IMR-90 (cell line): ENCODE data around the gene FBP1. TPM values are rescaled to one million over a fixed set of nuclear protein-coding genes. Genes with fewer than 3 reads are reported as not detected.

Source experiments
- ATAC-seq: fragments of 200-7000 bp; cut with Tn5 transposase; 2 replicates; pipeline ENCODE4 v1.9.1; 2020; ENCODE audit warnings: low read depth, mild to moderate bottlenecking, moderate library complexity
- BruUV-seq: library from RNA; stranded (reverse); fragments of 400-500 nt; replicated peaks from 2 replicates; lab custom pipeline; 2021; lab: Mats Ljungman, UMichigan
- CTCF ChIA-PET: fragments of 300-600 bp; formaldehyde crosslinking; extraction: SDS; loops from one replicate; lab custom pipeline; 2021; ENCODE audit warnings: antibody characterized with exemption; lab: Yijun Ruan, JAX
- POLR2A ChIA-PET: fragments of 300-600 bp; sonication (Branson Sonifier 250); formaldehyde crosslinking; loops from one replicate; lab custom pipeline; 2022; ENCODE audit warnings: antibody characterized with exemption; ENCODE audit not compliant: unreplicated experiment; lab: Charles Lee
- DNase-seq: peaks from one replicate; pipeline ENCODE4 v3.0.0; 2013
- H2AFZ ChIP-seq: replicated peaks from 2 replicates; pipeline ENCODE3; 2013; ENCODE audit warnings: low read length, mild to moderate bottlenecking; ENCODE audit not compliant: poor library complexity
- H2AK5ac ChIP-seq: 2 replicates; pipeline ENCODE4 v1.6.1; 2013; ENCODE audit warnings: low read depth, low read length, inconsistent platforms
- H2AK9ac ChIP-seq: replicated peaks from 2 replicates; pipeline ENCODE3; 2013; ENCODE audit warnings: mild to moderate bottlenecking, low read depth, low read length, moderate library complexity; ENCODE audit not compliant: poor library complexity
- H2BK120ac ChIP-seq: 2 replicates; pipeline ENCODE4 v1.6.1; 2013; ENCODE audit warnings: low read depth, low read length, inconsistent platforms
- H2BK15ac ChIP-seq: 3 replicates; pipeline ENCODE4 v1.6.1; 2013; ENCODE audit warnings: low read depth, low read length, inconsistent platforms
- H2BK20ac ChIP-seq: 2 replicates; pipeline ENCODE4 v1.6.1; 2013; ENCODE audit warnings: low read depth, mild to moderate bottlenecking, inconsistent platforms, low read length, moderate library complexity
- H2BK5ac ChIP-seq: 2 replicates; pipeline ENCODE4 v1.6.1; 2013; ENCODE audit warnings: mild to moderate bottlenecking, low read depth, low read length, inconsistent platforms; ENCODE audit not compliant: poor library complexity, severe bottlenecking
- H3K14ac ChIP-seq: replicated peaks from 2 replicates; pipeline ENCODE4 v1.6.1; 2013; ENCODE audit warnings: low read depth, low read length, inconsistent platforms
- H3K18ac ChIP-seq: 2 replicates; pipeline ENCODE4 v1.6.1; 2013; ENCODE audit warnings: low read depth, low read length, control low read depth
- H3K23ac ChIP-seq: 2 replicates; pipeline ENCODE4 v1.6.1; 2013; ENCODE audit warnings: low read depth, low read length, inconsistent platforms
- H3K27ac ChIP-seq: 2 replicates; pipeline ENCODE4 v1.5.1; 2013; ENCODE audit warnings: mild to moderate bottlenecking, control low read depth, low read length; ENCODE audit not compliant: insufficient read depth
- H3K27me3 ChIP-seq: 2 replicates; pipeline ENCODE4 v1.6.1; 2013; ENCODE audit warnings: low read length; ENCODE audit not compliant: control insufficient read depth, insufficient read depth
- H3K36me3 ChIP-seq: 2 replicates; pipeline ENCODE4 v1.6.1; 2013; ENCODE audit warnings: low read length, mixed read lengths; ENCODE audit not compliant: control insufficient read depth, insufficient read depth
- H3K4ac ChIP-seq: 2 replicates; pipeline ENCODE4 v1.6.1; 2013; ENCODE audit warnings: low read depth, low read length, inconsistent platforms
- H3K4me1 ChIP-seq: 2 replicates; pipeline ENCODE4 v1.6.1; 2013; ENCODE audit warnings: low read length, mixed read lengths; ENCODE audit not compliant: control insufficient read depth, insufficient read depth
- H3K4me2 ChIP-seq: 2 replicates; pipeline ENCODE4 v1.6.1; 2013; ENCODE audit warnings: low read depth, mild to moderate bottlenecking, control low read depth, low read length, moderate library complexity
- H3K4me3 ChIP-seq: 2 replicates; pipeline ENCODE4 v1.5.1; 2013; ENCODE audit warnings: low read depth, mild to moderate bottlenecking, control low read depth, low read length, moderate library complexity; ENCODE audit not compliant: insufficient read depth
- H3K56ac ChIP-seq: 2 replicates; pipeline ENCODE4 v1.6.1; 2013; ENCODE audit warnings: low read length, inconsistent platforms; ENCODE audit not compliant: insufficient read depth; ENCODE audit errors: extremely low read depth
- H3K79me1 ChIP-seq, 2 experiments: 2 replicates each; pipeline ENCODE4 v1.6.1; 2013; ENCODE audit warnings: low read length in 2 of 2, inconsistent platforms in 1 of 2, low read depth in 1 of 2
- H3K9ac ChIP-seq: 2 replicates; pipeline ENCODE4 v1.6.1; 2013; ENCODE audit warnings: low read depth, low read length, control low read depth
- H3K9me1 ChIP-seq: 2 replicates; pipeline ENCODE4 v1.6.1; 2013; ENCODE audit warnings: low read length, inconsistent platforms; ENCODE audit not compliant: insufficient read depth
- H3K9me3 ChIP-seq: 2 replicates; pipeline ENCODE4 v1.6.1; 2013; ENCODE audit warnings: low read length; ENCODE audit not compliant: control insufficient read depth, insufficient read depth
- H4K20me1 ChIP-seq: 2 replicates; pipeline ENCODE4 v1.6.1; 2013; ENCODE audit warnings: low read length, inconsistent platforms; ENCODE audit not compliant: insufficient read depth
- H4K5ac ChIP-seq: 2 replicates; pipeline ENCODE4 v1.6.1; 2013; ENCODE audit warnings: mild to moderate bottlenecking, low read depth, low read length, control low read depth
- H4K8ac ChIP-seq, 2 experiments: 2 replicates each; pipeline ENCODE4 v1.6.1; 2013; ENCODE audit warnings: low read depth in 2 of 2, low read length in 2 of 2, control low read depth in 1 of 2, inconsistent platforms in 1 of 2
- H4K91ac ChIP-seq: 2 replicates; pipeline ENCODE4 v1.6.1; 2013; ENCODE audit warnings: low read depth, low read length, inconsistent platforms; ENCODE audit not compliant: insufficient read depth
- BHLHE40 ChIP-seq: fragments of 150-350 bp; IDR thresholded peaks from 2 replicates; pipeline ENCODE4 v1.6.1; 2016; ENCODE audit warnings: mild to moderate bottlenecking, low read depth, low read length
- CTCF ChIP-seq: conservative IDR thresholded peaks from 2 replicates; pipeline ENCODE4 v1.5.1; 2012; ENCODE audit warnings: mild to moderate bottlenecking, low read depth, low read length, improper control_type of control experiment
- MAFK ChIP-seq: IDR thresholded peaks from 2 replicates; pipeline ENCODE4 v1.6.1; 2012; ENCODE audit warnings: low read depth, low read length, improper control_type of control experiment
- MAZ ChIP-seq: IDR thresholded peaks from 2 replicates; pipeline ENCODE4 v1.6.1; 2012; ENCODE audit warnings: low read depth, mild to moderate bottlenecking, low read length, improper control_type of control experiment, moderate library complexity, borderline replicate concordance
- MXI1 ChIP-seq: IDR thresholded peaks from 2 replicates; pipeline ENCODE4 v1.6.1; 2012; ENCODE audit warnings: low read depth, mild to moderate bottlenecking, low read length, moderate library complexity, borderline replicate concordance
- USF2 ChIP-seq: fragments of 150-350 bp; IDR thresholded peaks from 2 replicates; pipeline ENCODE4 v1.6.1; 2017; ENCODE audit warnings: mild to moderate bottlenecking, antibody characterized with exemption, low read length, low read depth
- WGBS, 2 experiments: methylation state at CpG; one replicate each; pipeline versions ENCODE4 v1.1.5 to v1.1.7; 2013; ENCODE audit warnings: missing lambda C conversion rate in 2 of 2; ENCODE audit not compliant: insufficient read length in 1 of 2; ENCODE audit errors: extremely low coverage in 2 of 2; 5-methylcytosine and 5-hydroxymethylcytosine counted together
- dilution Hi-C: fragments of 300-500 bp; cut with HindIII; formaldehyde crosslinking; loops from one replicate; pipeline ENCODE4 v1.14.3; 2018; ENCODE audit warnings: low sequenced_read_pairs; ENCODE audit not compliant: unreplicated experiment
- in situ Hi-C: fragments of 300-500 bp; cut with MboI; formaldehyde crosslinking; loops from 3 replicates; pipeline ENCODE4 v1.14.3; 2019; ENCODE audit warnings: low sequenced_read_pairs, inconsistent platforms, mixed read lengths
- intact Hi-C: fragments of 100-400 bp; cut with micrococcal nuclease; formaldehyde crosslinking; loops from 2 replicates; pipeline ENCODE4 v1.10.0; 2022
- polyA plus RNA-seq, 3 experiments: library from polyadenylated mRNA; depleted of rRNA; stranded (reverse); fragments of >200 nt; gene quantifications; 2 replicates each; pipeline ENCODE4 v1.2.3, GENCODE V29; 2012; ENCODE audit warnings: low replicate concordance in 1 of 3
- total RNA-seq: library from RNA; depleted of rRNA; stranded (reverse); fragments of >200 nt; gene quantifications from 2 replicates; pipeline ENCODE4 v1.2.3, GENCODE V29; 2012

The FBP1 gene
- total and polyA plus RNA-seq, 2 of the 4 experiments (the other 2 are of a cell fraction): not detected

GRCh38 chr9:94654165-94654894, 15.0 kb upstream of the FBP1 start:
- Histone ChIP-seq H3K36me3 (no peaks in the 10 kb centered on the region), H3K27ac (no peak overlapping the region), H3K9me3 (no peaks in the 10 kb centered on the region), H2AFZ (no peak overlapping the region), H2BK15ac (no peak overlapping the region), H3K14ac (no peak overlapping the region), H4K91ac (no peak overlapping the region), H3K9ac (no peak overlapping the region), H3K4me1 (no peaks in the 10 kb centered on the region), H2BK20ac (no peak overlapping the region), H2BK5ac (no peak overlapping the region), H3K27me3 (peaks cover 20% of the 10 kb centered on the region), H2AK5ac (no peak overlapping the region), H3K9me1 (no peaks in the 10 kb centered on the region; the same call in 1 of the 2 replicates), H2BK120ac (no peak overlapping the region), H3K4ac (no peak overlapping the region), H3K79me1 (no peaks in the 10 kb centered on the region), H3K56ac (no peak overlapping the region), H4K20me1 (no peaks in the 10 kb centered on the region), H3K4me2 (no peak overlapping the region), H4K8ac (no peak overlapping the region), H3K23ac (no peak overlapping the region), H3K4me3 (no peak overlapping the region), H4K5ac (no peak overlapping the region), H3K18ac (no peak overlapping the region), H2AK9ac (no peak overlapping the region)
- TF ChIP-seq BHLHE40 (no peak), MXI1 (no peak), MAZ (no peak), CTCF (no peak), USF2 (no peak), MAFK (no peak)
- in situ Hi-C loops (no loop called here), dilution Hi-C loops (no loop called here), intact Hi-C loops (no loop called here)
- ATAC-seq (no peak), DNase-seq (peak; percentile 15)
- no TSS peak for BruUV-seq
- POLR2A ChIA-PET: no interaction called here
- 83% methylated on average over 1 of the region's 10 CpGs; no CpG with 5 or more reads in 1 of the 2 experiments for WGBS, 2 experiments
- CTCF ChIA-PET: no interaction called here
